RWPE2 (cell line): ENCODE data around the gene KCTD17.

Experiments used
- ATAC-seq: fragments of 200-7000 bp; cut with Tn5 transposase; 3 replicates; pipeline ENCODE4 v1.9.1; 2021; ENCODE audit warnings: low read depth
- DNase-seq: peaks from one replicate; pipeline ENCODE4 v3.0.0-alpha.2; 2020; ENCODE audit warnings: low spot score
- H3K27ac ChIP-seq: fragments of 450-650 bp; 2 replicates; pipeline ENCODE4 v1.5.1; 2017; ENCODE audit warnings: mild to moderate bottlenecking; ENCODE audit not compliant: poor library complexity, severe bottlenecking
- H3K27me3 ChIP-seq: fragments of 250-450 bp; sonication (Bioruptor Pico); 2 replicates; pipeline ENCODE4 v1.5.1; 2021; ENCODE audit warnings: mild to moderate bottlenecking, moderate library complexity; ENCODE audit not compliant: insufficient read depth, poor library complexity, severe bottlenecking
- H3K36me3 ChIP-seq: fragments of 250-450 bp; sonication (Bioruptor Pico); 2 replicates; pipeline ENCODE4 v1.5.1; 2020; ENCODE audit warnings: low read depth, mild to moderate bottlenecking, moderate library complexity
- H3K4me1 ChIP-seq: fragments of 250-450 bp; sonication (Bioruptor Pico); 2 replicates; pipeline ENCODE4 v1.5.1; 2021; ENCODE audit warnings: mild to moderate bottlenecking, moderate library complexity; ENCODE audit not compliant: insufficient read depth, poor library complexity, severe bottlenecking
- H3K4me3 ChIP-seq: fragments of 250-450 bp; sonication (Bioruptor Pico); 2 replicates; pipeline ENCODE4 v1.5.1; 2021; ENCODE audit warnings: mild to moderate bottlenecking, moderate library complexity; ENCODE audit not compliant: severe bottlenecking
- H3K9me3 ChIP-seq: fragments of 250-450 bp; sonication (Bioruptor Pico); 2 replicates; pipeline ENCODE4 v1.5.1; 2021; ENCODE audit warnings: mild to moderate bottlenecking, moderate library complexity; ENCODE audit not compliant: severe bottlenecking
- TF ChIP-seq, protein P1 (sequence below): fragments of 450-650 bp; IDR thresholded peaks from one replicate; pipeline ENCODE4 v1.5.1; 2017; ENCODE audit warnings: mild to moderate bottlenecking, moderate library complexity; ENCODE audit not compliant: poor library complexity, severe bottlenecking

KCTD17 gene

DNA sequence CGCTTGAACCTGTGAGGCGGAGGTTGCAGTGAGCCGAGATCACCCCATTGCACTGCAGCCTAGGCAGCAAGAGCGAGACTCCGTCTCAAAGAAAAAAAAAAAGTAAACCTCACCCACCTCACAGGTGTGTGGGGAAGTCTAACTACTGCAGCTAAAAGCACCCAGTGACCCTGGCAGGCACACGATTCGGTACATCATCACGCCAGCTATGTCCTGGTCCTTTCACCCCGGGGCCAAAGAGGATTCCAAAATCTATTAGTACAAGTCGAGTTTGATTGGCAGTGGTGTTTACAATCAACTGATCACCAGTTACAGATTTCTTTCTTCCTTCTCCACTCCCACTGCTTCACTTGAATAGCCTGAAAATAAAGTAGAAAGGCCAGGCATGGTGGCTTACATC is 38.6 kb upstream of the KCTD17 start:
- TF ChIP-seq, protein P1, sequence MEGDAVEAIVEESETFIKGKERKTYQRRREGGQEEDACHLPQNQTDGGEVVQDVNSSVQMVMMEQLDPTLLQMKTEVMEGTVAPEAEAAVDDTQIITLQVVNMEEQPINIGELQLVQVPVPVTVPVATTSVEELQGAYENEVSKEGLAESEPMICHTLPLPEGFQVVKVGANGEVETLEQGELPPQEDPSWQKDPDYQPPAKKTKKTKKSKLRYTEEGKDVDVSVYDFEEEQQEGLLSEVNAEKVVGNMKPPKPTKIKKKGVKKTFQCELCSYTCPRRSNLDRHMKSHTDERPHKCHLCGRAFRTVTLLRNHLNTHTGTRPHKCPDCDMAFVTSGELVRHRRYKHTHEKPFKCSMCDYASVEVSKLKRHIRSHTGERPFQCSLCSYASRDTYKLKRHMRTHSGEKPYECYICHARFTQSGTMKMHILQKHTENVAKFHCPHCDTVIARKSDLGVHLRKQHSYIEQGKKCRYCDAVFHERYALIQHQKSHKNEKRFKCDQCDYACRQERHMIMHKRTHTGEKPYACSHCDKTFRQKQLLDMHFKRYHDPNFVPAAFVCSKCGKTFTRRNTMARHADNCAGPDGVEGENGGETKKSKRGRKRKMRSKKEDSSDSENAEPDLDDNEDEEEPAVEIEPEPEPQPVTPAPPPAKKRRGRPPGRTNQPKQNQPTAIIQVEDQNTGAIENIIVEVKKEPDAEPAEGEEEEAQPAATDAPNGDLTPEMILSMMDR, result no peak
- ATAC-seq (no peak), DNase-seq (no peak)

GRCh38 chr22:37014415-37014806 is 37.1 kb upstream of the KCTD17 start:
- ATAC-seq, result no peak
- Histone ChIP-seq H3K27me3 (no peaks in the 10 kb centered on the region), H3K36me3 (peaks cover 12% of the 10 kb centered on the region; the same call in 1 of the 2 replicates), H3K9me3 (no peaks in the 10 kb centered on the region), H3K4me1 (no peaks in the 10 kb centered on the region), H3K27ac (no peak overlapping the region), H3K4me3 (no peak overlapping the region)
- DNase-seq, result no peak
- TF ChIP-seq, protein P1, result no peak

More for the DNA sequence above, 38.6 kb upstream of the KCTD17 start:
- Histone ChIP-seq H3K27me3 (no peaks in the 10 kb centered on the region), H3K4me1 (no peaks in the 10 kb centered on the region), H3K36me3 (peaks cover 7% of the 10 kb centered on the region; the same call in 1 of the 2 replicates), H3K4me3 (no peak overlapping the region), H3K27ac (no peak overlapping the region), H3K9me3 (no peaks in the 10 kb centered on the region)

DNA sequence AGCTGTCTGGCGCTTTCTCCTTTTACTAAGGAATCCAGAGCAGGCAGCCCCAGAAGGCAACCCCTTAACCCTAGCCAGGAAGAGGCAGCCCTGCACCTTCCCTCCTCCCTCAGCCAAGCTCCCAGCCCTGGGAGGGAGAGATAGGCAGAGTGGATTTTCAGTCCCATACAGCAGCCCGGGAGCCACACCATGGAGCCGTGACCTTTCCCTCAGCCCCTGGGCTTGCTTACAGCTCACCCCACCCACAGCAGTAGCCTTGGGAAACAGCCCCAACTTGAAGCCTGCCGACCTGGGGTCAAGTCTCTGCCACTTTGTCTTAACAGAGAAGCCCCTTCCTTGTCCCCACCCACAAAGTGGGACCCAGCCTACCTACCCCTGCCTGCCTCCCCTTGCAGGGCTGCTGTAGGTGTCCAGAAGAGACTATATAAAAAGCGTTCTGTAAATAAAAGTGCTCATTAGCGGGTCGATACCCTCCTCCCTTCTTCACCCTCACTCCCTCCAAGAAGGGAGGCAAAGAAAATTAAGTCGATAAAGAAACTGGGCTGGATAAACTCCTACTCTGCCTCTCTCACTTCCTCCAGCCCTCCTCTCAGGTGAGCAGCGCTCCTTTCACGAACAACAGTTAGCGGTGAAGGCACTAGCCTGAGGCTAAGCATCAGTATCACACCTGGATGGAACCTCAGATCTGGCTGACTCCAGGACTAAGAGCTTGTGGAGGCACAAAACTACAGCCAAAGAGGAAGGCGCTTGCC is 36.5 kb upstream of the KCTD17 start:
- ATAC-seq (no peak), DNase-seq (peak; percentile 36)
- H3K27me3 ChIP-seq, result no peaks in the 10 kb centered on the region
- no peak overlapping the region for H3K4me3 ChIP-seq
- H3K9me3 ChIP-seq, result no peaks in the 10 kb centered on the region
- no peaks in the 10 kb centered on the region for H3K4me1 ChIP-seq
- peaks cover 12% of the 10 kb centered on the region; the same call in 1 of the 2 replicates for H3K36me3 ChIP-seq
- TF ChIP-seq, protein P1, result no peak
- H3K27ac ChIP-seq, result no peak overlapping the region

GRCh38 chr22:37015587-37015878 is 36.0 kb upstream of the KCTD17 start:
- DNase-seq (peak; percentile 24), ATAC-seq (no peak)
- TF ChIP-seq, protein P1, result no peak
- no peaks in the 10 kb centered on the region for H3K4me1 ChIP-seq
- no peaks in the 10 kb centered on the region for H3K9me3 ChIP-seq
- H3K27ac ChIP-seq, result no peak overlapping the region
- no peaks in the 10 kb centered on the region for H3K27me3 ChIP-seq
- H3K36me3 ChIP-seq, result peaks cover 12% of the 10 kb centered on the region; the same call in 1 of the 2 replicates
- no peak overlapping the region for H3K4me3 ChIP-seq

DNA sequence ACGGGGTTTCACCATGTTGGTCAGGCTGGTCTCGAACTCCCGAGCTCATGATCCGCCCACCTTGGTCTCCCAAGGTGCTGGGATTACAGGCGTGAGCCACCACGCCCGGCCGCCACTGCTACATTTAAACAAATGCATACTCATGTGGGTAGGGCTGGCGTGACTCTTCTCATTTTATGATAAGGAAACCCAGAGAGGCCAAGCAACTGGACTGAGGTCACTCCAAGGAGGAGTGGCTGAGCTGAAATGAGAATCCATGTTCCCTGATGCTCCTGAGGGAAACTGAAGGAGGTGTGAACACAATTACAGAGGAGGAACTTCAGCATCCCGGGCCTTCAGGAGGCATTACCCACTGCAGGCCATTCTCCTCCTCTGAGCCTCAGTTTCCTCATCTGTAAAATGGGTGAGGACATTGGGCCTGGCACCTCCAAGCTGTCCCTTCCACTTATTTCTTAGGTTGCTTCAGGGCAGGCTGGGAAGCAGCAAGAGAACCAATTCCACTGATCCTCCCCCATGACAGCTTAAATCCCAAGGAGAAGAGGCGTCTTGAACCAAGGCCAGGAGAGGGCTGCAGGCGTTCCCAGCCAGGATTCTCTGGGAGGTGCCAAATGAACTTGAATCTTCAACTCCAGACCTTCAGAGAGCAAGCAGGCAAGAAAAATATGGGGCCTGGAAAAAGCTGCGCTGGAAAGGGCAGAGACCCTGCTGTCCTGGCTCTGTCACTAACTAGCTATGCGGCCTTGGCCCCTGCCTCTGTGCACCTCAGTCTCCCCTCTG is 35.2 kb upstream of the KCTD17 start:
- Histone ChIP-seq H3K4me3 (no peak overlapping the region), H3K4me1 (no peaks in the 10 kb centered on the region), H3K27me3 (no peaks in the 10 kb centered on the region), H3K27ac (no peak overlapping the region), H3K9me3 (no peaks in the 10 kb centered on the region), H3K36me3 (peaks cover 15% of the 10 kb centered on the region)
- no peak for ATAC-seq
- DNase-seq, result peak; percentile 31
- TF ChIP-seq, protein P1, result no peak
